GM12892 (cell line): ENCODE data around the gene ZCWPW1.

Source experiments
- POLR2A ChIP-seq: IDR thresholded peaks from 2 replicates; pipeline ENCODE4 v1.6.1; 2011; ENCODE audit warnings: low read depth, low read length, control low read depth
- POLR2AphosphoS5 ChIP-seq: IDR thresholded peaks from 2 replicates; pipeline ENCODE4 v1.6.1; 2011; ENCODE audit warnings: low read depth, low read length, control low read depth
- TAF1 ChIP-seq: IDR thresholded peaks from 2 replicates; pipeline ENCODE4 v1.6.1; 2011; ENCODE audit warnings: low read depth, mild to moderate bottlenecking, control low read depth, low read length, borderline replicate concordance

- no peak for TF ChIP-seq POLR2A
- no peak for TF ChIP-seq POLR2AphosphoS5
- no peak for TF ChIP-seq TAF1
Observed at GRCh38 chr7:100406767-100407166, 21.7 kb downstream of the ZCWPW1 start.
